Osteocyte (in vitro differentiated cells): ENCODE data around the gene RGL4. TPM values are rescaled to one million over a fixed set of nuclear protein-coding genes. Genes with fewer than 3 reads are reported as not detected.

Experiments
- DNase-seq: peaks from one replicate; pipeline ENCODE4 v3.0.0; 2021; ENCODE audit warnings: mixed read lengths; ENCODE audit not compliant: unreplicated experiment; ENCODE audit errors: extremely low spot score
- H3K27ac Mint-ChIP-seq: one replicate; pipeline ENCODE4 v1.8.0; 2021; ENCODE audit warnings: mild to moderate bottlenecking, mixed read lengths; ENCODE audit not compliant: unreplicated experiment
- H3K27me3 Mint-ChIP-seq: one replicate; pipeline ENCODE4 v1.8.0; 2021; ENCODE audit warnings: mixed read lengths; ENCODE audit not compliant: unreplicated experiment
- H3K36me3 Mint-ChIP-seq: one replicate; pipeline ENCODE4 v1.8.0; 2021; ENCODE audit warnings: mixed read lengths; ENCODE audit not compliant: unreplicated experiment
- H3K4me1 Mint-ChIP-seq: one replicate; pipeline ENCODE4 v1.8.0; 2021; ENCODE audit warnings: mixed read lengths; ENCODE audit not compliant: unreplicated experiment
- H3K4me3 Mint-ChIP-seq: one replicate; pipeline ENCODE4 v1.8.0; 2021; ENCODE audit warnings: mild to moderate bottlenecking, moderate library complexity, mixed read lengths; ENCODE audit not compliant: unreplicated experiment
- H3K9me3 Mint-ChIP-seq: one replicate; pipeline ENCODE4 v1.8.0; 2021; ENCODE audit warnings: mixed read lengths; ENCODE audit not compliant: unreplicated experiment
- total RNA-seq: library from RNA; stranded (reverse); gene quantifications from 2 replicates; pipeline ENCODE4 v1.2.1, GENCODE V29; 2021
- TF ChIP-seq, protein P1 (sequence below): fragments of 200-600 bp; sonication (generic); IDR thresholded peaks from 2 replicates; pipeline ENCODE4 v1.5.0; 2021; ENCODE audit warnings: antibody characterized with exemption, mild to moderate bottlenecking, moderate library complexity

The RGL4 gene
- total RNA-seq, 1 donor from 2014 or later = not detected

DNA sequence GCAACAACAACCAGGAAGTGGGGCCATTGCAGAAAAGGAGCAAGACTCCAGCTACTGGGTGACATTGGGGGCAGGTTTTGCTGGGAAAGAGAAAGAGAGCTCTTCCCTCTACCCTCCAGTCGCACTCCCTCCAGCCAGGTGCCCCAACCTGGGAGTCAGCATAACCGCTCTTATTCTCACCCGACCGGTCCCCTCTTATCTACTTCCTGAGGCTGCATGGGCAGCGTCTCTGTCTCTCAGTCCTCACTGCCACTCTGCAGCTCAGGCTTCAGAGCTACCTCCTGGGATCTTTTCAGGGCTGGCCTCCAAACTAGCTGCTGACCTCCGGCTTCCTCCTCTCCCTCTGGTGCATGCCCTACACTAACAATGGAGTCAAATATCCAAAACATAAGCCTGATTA is 55.0 kb downstream of the RGL4 start:
- no peak overlapping the region for H3K27ac Mint-ChIP-seq
- TF ChIP-seq, protein P1, sequence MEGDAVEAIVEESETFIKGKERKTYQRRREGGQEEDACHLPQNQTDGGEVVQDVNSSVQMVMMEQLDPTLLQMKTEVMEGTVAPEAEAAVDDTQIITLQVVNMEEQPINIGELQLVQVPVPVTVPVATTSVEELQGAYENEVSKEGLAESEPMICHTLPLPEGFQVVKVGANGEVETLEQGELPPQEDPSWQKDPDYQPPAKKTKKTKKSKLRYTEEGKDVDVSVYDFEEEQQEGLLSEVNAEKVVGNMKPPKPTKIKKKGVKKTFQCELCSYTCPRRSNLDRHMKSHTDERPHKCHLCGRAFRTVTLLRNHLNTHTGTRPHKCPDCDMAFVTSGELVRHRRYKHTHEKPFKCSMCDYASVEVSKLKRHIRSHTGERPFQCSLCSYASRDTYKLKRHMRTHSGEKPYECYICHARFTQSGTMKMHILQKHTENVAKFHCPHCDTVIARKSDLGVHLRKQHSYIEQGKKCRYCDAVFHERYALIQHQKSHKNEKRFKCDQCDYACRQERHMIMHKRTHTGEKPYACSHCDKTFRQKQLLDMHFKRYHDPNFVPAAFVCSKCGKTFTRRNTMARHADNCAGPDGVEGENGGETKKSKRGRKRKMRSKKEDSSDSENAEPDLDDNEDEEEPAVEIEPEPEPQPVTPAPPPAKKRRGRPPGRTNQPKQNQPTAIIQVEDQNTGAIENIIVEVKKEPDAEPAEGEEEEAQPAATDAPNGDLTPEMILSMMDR = no peak
- no peak overlapping the region for H3K4me3 Mint-ChIP-seq
- H3K9me3 Mint-ChIP-seq = no peaks in the 10 kb centered on the region
- peaks cover 15% of the 10 kb centered on the region for H3K4me1 Mint-ChIP-seq
- no peak for DNase-seq
- H3K27me3 Mint-ChIP-seq = no peaks in the 10 kb centered on the region
- H3K36me3 Mint-ChIP-seq = peaks cover 20% of the 10 kb centered on the region

Other genes starting within 250 kb of the RGL4 start
- gene IGLL1, start 110.7 kb upstream of the RGL4 start, total RNA-seq = not detected in 2 replicates
- 0.43 TPM in 1 of 2 replicates, not detected in the other for gene DRICH1, start 58.7 kb upstream of the RGL4 start, total RNA-seq
- gene ZNF70, start 60.1 kb downstream of the RGL4 start, total RNA-seq = 12.5 TPM in 2 replicates
- gene VPREB3, start 63.4 kb downstream of the RGL4 start, total RNA-seq = not detected in 2 replicates
- not detected in 2 replicates for gene C22orf15, start 72.0 kb downstream of the RGL4 start, total RNA-seq
- 30.6 and 34.0 TPM in 2 replicates for gene CHCHD10, start 77.0 kb downstream of the RGL4 start, total RNA-seq
- gene MMP11, start 81.8 kb downstream of the RGL4 start, total RNA-seq = 72.5 and 76.5 TPM in 2 replicates
- gene SMARCB1, start 96.0 kb downstream of the RGL4 start, total RNA-seq = 126 and 127 TPM in 2 replicates
- gene DERL3, start 148.0 kb downstream of the RGL4 start, total RNA-seq = 0.52 and 0.56 TPM in 2 replicates
- 19.0 and 22.6 TPM in 2 replicates for gene SLC2A11, start 166.9 kb downstream of the RGL4 start, total RNA-seq
- gene MIF, start 203.4 kb downstream of the RGL4 start, total RNA-seq = 354 and 363 TPM in 2 replicates